K562 (cell line): ENCODE results near the gene DCTN5. TPM values are rescaled to one million over a fixed set of nuclear protein-coding genes. Genes with fewer than 3 reads are reported as not detected.

Experiments
- E2F1 ChIP-seq: sonication (generic); formaldehyde crosslinking; IDR thresholded peaks from 2 replicates; pipeline ENCODE4 v1.8.1; 2023; ENCODE audit warnings: mild to moderate bottlenecking, missing genetic modification reagents, moderate library complexity
- ETV1 ChIP-seq: fragments of 450-650 bp; conservative IDR thresholded peaks from 2 replicates; pipeline ENCODE4 v1.6.1; 2016; ENCODE audit warnings: missing genetic modification characterization, control low read depth, low read depth, missing compliant biosample characterization
- EWSR1 ChIP-seq: fragments of 450-650 bp; IDR thresholded peaks from 2 replicates; pipeline ENCODE4 v1.6.1; 2018; ENCODE audit warnings: borderline replicate concordance, mild to moderate bottlenecking, low read depth, moderate library complexity; ENCODE audit not compliant: partially characterized antibody
- FOSL1 ChIP-seq: fragments of 200-800 bp; sonication (Bioruptor generic); conservative IDR thresholded peaks from 2 replicates; pipeline ENCODE4 v1.6.1; 2016; ENCODE audit warnings: missing genetic modification characterization, missing compliant biosample characterization
- MYBL2 ChIP-seq, 2 experiments: fragments of 450-650 bp in 1 of 2; sonication (generic) in 1 of 2; formaldehyde crosslinking in 1 of 2; IDR thresholded peaks; 2 replicates each; pipeline versions ENCODE4 v1.6.1 to v1.8.1; 2017 to 2022; ENCODE audit warnings: borderline replicate concordance in 1 of 2, inconsistent platforms in 1 of 2, low read depth in 1 of 2, mild to moderate bottlenecking in 1 of 2, missing genetic modification reagents in 1 of 2, moderate library complexity in 1 of 2
- PTBP1 ChIP-seq: fragments of 200-400 bp; formaldehyde crosslinking; IDR thresholded peaks from 2 replicates; pipeline ENCODE4 v1.6.1; 2017; ENCODE audit warnings: low read depth, low read length
- SIX5 ChIP-seq, 2 experiments: IDR thresholded peaks; 2 replicates each; pipeline ENCODE4 v1.6.1; 2011; ENCODE audit warnings: low read length in 2 of 2, borderline replicate concordance in 1 of 2, low read depth in 1 of 2, mild to moderate bottlenecking in 1 of 2, moderate library complexity in 1 of 2; ENCODE audit not compliant: insufficient read depth in 1 of 2
- SMC3 ChIP-seq: conservative IDR thresholded peaks from 2 replicates; pipeline ENCODE4 v1.6.1; 2011; ENCODE audit warnings: low read depth, low read length, improper control_type of control experiment; ENCODE audit not compliant: insufficient read depth
- TRIM28 ChIP-seq: fragments of 450-650 bp; IDR thresholded peaks from 2 replicates; pipeline ENCODE4 v1.6.1; 2017
- ZNF592 ChIP-seq: fragments of 450-650 bp; IDR thresholded peaks from 2 replicates; pipeline ENCODE4 v1.6.1; 2017; ENCODE audit warnings: antibody characterized with exemption, mild to moderate bottlenecking
- ZNF79 ChIP-seq: fragments of 250-450 bp; sonication (Bioruptor Pico); IDR thresholded peaks from 2 replicates; pipeline ENCODE4 v1.4.0; 2020; ENCODE audit warnings: low read depth, mild to moderate bottlenecking, moderate library complexity
- polyA plus RNA-seq, 8 experiments: library from polyadenylated mRNA; depleted of rRNA in 4 of 8; stranded (reverse) in 5 of 8; unstranded in 3 of 8; fragments of >200 nt; fragmentation: Nextera tagmentation in 2 of 8; fragmentation: Illumina TruSeq in 1 of 8; extraction: Ambion mirVana in 2 of 8; extraction: Trizol in 1 of 8; gene quantifications; 2 replicates each; pipeline versions ENCODE4 v1.2.1 to v1.2.3, GENCODE V29; 2011 to 2014; ENCODE audit warnings: inconsistent platforms in 1 of 8, missing spikeins in 1 of 8
- total RNA-seq, 7 experiments: library from RNA; depleted of rRNA in 6 of 7; stranded (reverse); fragments of >200 nt in 6 of 7; fragmentation: Illumina TruSeq in 2 of 7; extraction: Trizol in 2 of 7; gene quantifications; 2 replicates each; pipeline versions ENCODE4 v1.2.1 to v1.2.3, GENCODE V29; 2011 to 2021; ENCODE audit warnings: low replicate concordance in 1 of 7
- TF ChIP-seq, protein P1 (sequence below), 2 experiments: IDR thresholded peaks; 2 replicates each; pipeline ENCODE4 v1.6.1; 2011; ENCODE audit warnings: borderline replicate concordance in 1 of 2, control low read depth in 1 of 2, low read depth in 1 of 2, low read length in 1 of 2, mild to moderate bottlenecking in 1 of 2, mixed read lengths in 1 of 2, moderate library complexity in 1 of 2; ENCODE audit not compliant: insufficient read depth in 1 of 2, insufficient read length in 1 of 2, poor library complexity in 1 of 2, severe bottlenecking in 1 of 2; ENCODE audit errors: extremely low read depth in 1 of 2
- TF ChIP-seq, protein P2 (sequence below): sonication (generic); formaldehyde crosslinking; IDR thresholded peaks from 2 replicates; pipeline ENCODE4 v1.8.1; 2022; ENCODE audit warnings: missing genetic modification reagents
- TF ChIP-seq, protein P3 (sequence below): fragments of 250-450 bp; sonication (Bioruptor Pico); IDR thresholded peaks from 2 replicates; pipeline ENCODE4 v1.4.0; 2020; ENCODE audit warnings: mild to moderate bottlenecking, moderate library complexity, borderline replicate concordance

Gene DCTN5
- total and polyA plus RNA-seq, 9 of the 15 experiments (the other 6 are each of a cell fraction or from before 2014, with no cell fraction given), result 35.8 to 149 (median 75.9) TPM

- peak; percentile 91 for TF ChIP-seq ZNF592
- TF ChIP-seq PTBP1, result no peak
- no peak for TF ChIP-seq SIX5 (IDR thresholded peaks at IDR 0.05; ENCODE audit: borderline replicate concordance in 1 of 2, insufficient read depth in 1 of 2, low read depth in 1 of 2, low read length in 2 of 2)
- TF ChIP-seq, protein P1, sequence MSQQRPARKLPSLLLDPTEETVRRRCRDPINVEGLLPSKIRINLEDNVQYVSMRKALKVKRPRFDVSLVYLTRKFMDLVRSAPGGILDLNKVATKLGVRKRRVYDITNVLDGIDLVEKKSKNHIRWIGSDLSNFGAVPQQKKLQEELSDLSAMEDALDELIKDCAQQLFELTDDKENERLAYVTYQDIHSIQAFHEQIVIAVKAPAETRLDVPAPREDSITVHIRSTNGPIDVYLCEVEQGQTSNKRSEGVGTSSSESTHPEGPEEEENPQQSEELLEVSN (IDR thresholded peaks at IDR 0.05; ENCODE audit: borderline replicate concordance in 1 of 2, extremely low read depth in 1 of 2, insufficient read depth in 1 of 2, insufficient read length in 1 of 2, low read depth in 1 of 2, low read length in 1 of 2, poor library complexity in 1 of 2, severe bottlenecking in 1 of 2), result peak; percentile 63 to 94
- TF ChIP-seq, protein P2, sequence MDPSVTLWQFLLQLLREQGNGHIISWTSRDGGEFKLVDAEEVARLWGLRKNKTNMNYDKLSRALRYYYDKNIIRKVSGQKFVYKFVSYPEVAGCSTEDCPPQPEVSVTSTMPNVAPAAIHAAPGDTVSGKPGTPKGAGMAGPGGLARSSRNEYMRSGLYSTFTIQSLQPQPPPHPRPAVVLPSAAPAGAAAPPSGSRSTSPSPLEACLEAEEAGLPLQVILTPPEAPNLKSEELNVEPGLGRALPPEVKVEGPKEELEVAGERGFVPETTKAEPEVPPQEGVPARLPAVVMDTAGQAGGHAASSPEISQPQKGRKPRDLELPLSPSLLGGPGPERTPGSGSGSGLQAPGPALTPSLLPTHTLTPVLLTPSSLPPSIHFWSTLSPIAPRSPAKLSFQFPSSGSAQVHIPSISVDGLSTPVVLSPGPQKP (CRISPR knock-in tag), result no peak
- TF ChIP-seq ETV1 (tag), result no peak
- TF ChIP-seq, protein P3, sequence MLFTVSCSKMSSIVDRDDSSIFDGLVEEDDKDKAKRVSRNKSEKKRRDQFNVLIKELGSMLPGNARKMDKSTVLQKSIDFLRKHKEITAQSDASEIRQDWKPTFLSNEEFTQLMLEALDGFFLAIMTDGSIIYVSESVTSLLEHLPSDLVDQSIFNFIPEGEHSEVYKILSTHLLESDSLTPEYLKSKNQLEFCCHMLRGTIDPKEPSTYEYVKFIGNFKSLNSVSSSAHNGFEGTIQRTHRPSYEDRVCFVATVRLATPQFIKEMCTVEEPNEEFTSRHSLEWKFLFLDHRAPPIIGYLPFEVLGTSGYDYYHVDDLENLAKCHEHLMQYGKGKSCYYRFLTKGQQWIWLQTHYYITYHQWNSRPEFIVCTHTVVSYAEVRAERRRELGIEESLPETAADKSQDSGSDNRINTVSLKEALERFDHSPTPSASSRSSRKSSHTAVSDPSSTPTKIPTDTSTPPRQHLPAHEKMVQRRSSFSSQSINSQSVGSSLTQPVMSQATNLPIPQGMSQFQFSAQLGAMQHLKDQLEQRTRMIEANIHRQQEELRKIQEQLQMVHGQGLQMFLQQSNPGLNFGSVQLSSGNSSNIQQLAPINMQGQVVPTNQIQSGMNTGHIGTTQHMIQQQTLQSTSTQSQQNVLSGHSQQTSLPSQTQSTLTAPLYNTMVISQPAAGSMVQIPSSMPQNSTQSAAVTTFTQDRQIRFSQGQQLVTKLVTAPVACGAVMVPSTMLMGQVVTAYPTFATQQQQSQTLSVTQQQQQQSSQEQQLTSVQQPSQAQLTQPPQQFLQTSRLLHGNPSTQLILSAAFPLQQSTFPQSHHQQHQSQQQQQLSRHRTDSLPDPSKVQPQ (CRISPR knock-in tag), result no peak
- no peak for TF ChIP-seq FOSL1
- TF ChIP-seq MYBL2 (IDR thresholded peaks at IDR 0.05; ENCODE audit: low read depth), result peak; percentile 100
- peak; percentile 98; the same call in 1 of the 2 replicates for TF ChIP-seq MYBL2 (CRISPR knock-in tag; IDR thresholded peaks at IDR 0.05; ENCODE audit: borderline replicate concordance)
- TF ChIP-seq SMC3, result no peak
- peak; percentile 75; the same call in 1 of the 2 replicates for TF ChIP-seq E2F1 (CRISPR knock-in tag)
- no peak for TF ChIP-seq EWSR1
- no peak for TF ChIP-seq ZNF79 (CRISPR knock-in tag)
- no peak for TF ChIP-seq TRIM28
Measured at GRCh38 chr16:23678430-23679273, 37.4 kb downstream of the DCTN5 start, which contains the start of gene PLK1 (continued).
